ENCODE results near the gene LHCGR.
"Not testable (repeated sequence)": the region's sequence is repeated elsewhere in the genome, so short reads cannot be mapped to it uniquely, and the experiment has no call there.

LHCGR gene

DNA sequence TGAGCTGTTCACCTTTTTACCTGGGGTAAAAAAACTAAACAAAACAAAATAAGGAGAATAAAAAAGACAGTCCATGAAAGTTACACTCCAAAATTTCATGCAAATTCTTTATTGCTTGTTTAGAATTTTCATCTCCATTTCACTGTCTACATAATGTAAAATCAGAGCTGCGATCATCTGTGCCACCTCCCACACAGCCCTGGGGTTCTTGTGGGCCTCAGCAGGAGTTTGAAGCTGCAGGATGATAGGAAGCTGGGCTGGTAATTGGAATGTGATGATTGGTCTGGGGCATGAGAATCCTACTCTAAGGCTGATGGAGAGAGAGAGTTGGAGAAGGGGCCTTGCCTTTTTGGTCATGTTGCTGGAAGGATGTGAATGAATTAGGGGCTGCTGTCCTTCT lies 4.2 kb upstream of the LHCGR start:
- no peak overlapping the region for H3K4me3 Mint-ChIP-seq

DNA sequence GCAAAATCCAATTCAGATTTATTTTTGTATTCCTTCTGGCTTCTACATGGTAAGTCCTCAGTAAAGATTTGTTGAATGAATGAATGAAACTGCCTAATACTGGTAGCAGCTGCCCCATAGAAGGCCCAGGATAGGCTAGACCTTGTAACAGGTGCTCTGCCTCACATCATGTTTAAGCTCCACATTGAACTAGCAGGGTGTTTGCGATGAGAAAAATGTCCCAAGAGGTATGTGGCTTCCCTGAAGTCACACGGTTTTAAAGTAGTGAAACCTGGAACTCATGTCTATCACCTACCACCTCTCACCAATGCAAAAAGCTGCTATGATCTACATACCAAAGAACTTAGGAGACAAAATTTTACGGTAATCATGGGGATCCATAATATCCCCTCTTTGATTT lies 765 bp upstream of the LHCGR start:
- no peak for DNase-seq (ENCODE audit: low spot score in 2 of 2)
- no peaks in the 10 kb centered on the region for H3K4me1 Mint-ChIP-seq

More for the DNA sequence above, 4.2 kb upstream of the LHCGR start:
- Mint-ChIP-seq H3K27ac (no peak overlapping the region), H3K36me3 (no peaks in the 10 kb centered on the region), H3K9me3 (peaks cover 4% of the 10 kb centered on the region), H3K4me1 (no peaks in the 10 kb centered on the region)
- no peak for ATAC-seq
- no peak for DNase-seq (ENCODE audit: low spot score in 2 of 2)

DNA sequence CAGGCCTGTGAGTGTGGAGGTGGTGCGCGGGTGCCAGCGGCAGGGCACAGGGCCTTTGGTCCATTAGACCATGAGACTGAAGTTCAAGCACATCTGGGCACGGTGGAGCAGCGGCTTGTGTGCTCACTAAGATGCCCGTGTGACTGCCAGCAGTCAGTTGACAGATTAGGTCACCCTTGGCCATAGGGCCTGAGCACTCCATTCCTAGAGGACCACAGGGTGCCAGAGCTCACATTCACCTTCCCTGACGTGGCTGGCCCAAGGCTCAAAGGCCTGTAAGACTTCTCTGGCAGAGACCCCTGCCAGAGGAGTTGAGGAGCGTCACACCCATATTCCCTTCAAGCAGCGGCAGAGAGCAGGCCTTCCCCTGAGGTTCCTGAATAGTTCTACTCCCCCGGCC lies 650 bp downstream of the LHCGR start:
- ATAC-seq, result no peak
- Mint-ChIP-seq H3K4me3 (no peak overlapping the region), H3K9me3 (peaks cover 4% of the 10 kb centered on the region)

More for the DNA sequence above, 765 bp upstream of the LHCGR start:
- ATAC-seq, result no peak
- H3K36me3 Mint-ChIP-seq, result no peaks in the 10 kb centered on the region
- no peak overlapping the region for H3K4me3 Mint-ChIP-seq
- peaks cover 4% of the 10 kb centered on the region for H3K9me3 Mint-ChIP-seq
- H3K27ac Mint-ChIP-seq, result no peak overlapping the region

DNA sequence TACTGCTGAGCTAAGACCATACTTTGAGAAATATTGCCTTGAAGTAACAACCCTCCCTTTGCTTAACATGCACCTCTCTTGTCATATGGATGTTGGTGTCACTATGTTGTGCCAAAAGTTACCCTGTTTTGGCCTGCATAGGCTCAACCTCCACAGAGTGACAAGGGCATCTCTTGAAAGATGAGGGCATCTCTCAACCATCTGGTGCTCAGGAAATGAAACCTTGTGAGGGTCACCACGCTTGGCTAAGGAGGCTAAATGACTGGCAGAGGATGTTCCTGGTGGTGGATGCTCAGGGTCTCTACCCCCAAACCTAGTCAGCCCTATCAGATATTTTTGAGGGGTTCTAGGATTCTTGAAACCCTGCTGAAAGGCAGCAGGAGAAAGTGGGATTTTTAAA lies 2.3 kb downstream of the LHCGR start:
- DNase-seq (ENCODE audit: low spot score in 2 of 2) (no peak), ATAC-seq (no peak)
- H3K4me1 Mint-ChIP-seq, result no peaks in the 10 kb centered on the region
- no peak overlapping the region for H3K4me3 Mint-ChIP-seq
- peaks cover 2% of the 10 kb centered on the region for H3K9me3 Mint-ChIP-seq
- H3K36me3 Mint-ChIP-seq, result no peaks in the 10 kb centered on the region
- no peak overlapping the region for H3K27ac Mint-ChIP-seq

More for the DNA sequence above, 650 bp downstream of the LHCGR start:
- Mint-ChIP-seq H3K36me3 (no peaks in the 10 kb centered on the region), H3K27ac (no peak overlapping the region), H3K4me1 (no peaks in the 10 kb centered on the region)
- no peak for DNase-seq (ENCODE audit: low spot score in 2 of 2)

DNA sequence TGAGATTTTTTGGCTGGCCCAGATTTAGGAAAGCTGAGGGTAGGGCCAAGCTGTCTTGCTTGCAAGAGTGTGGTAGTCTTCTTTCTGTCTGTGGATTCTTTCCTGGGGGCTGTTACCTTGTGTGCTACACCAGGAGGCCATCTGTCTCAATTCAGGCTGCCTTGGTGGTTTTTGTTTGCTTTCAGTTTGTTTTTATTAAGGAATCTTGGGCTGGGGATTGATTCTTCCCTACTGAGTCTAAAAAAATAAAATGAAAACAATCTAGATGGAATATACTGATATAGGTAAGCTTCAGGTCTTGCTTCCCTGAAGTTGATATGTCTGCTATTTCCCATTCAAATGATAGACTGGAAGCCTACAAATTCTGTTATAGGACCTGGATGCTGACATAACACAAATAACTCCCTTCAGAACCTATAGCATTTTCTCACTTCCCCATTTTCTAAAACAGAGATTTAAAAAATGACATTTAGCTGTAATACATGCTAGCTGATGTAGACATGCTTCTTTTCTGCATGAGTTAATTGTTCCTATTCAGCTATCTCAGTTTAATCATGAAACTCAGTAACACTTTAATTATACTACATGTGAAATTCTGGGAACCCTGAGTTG lies 5.3 kb downstream of the LHCGR start:
- ATAC-seq (no peak), DNase-seq (ENCODE audit: low spot score in 2 of 2) (no peak)
- Mint-ChIP-seq H3K36me3 (no peaks in the 10 kb centered on the region), H3K9me3 (peaks cover 2% of the 10 kb centered on the region), H3K4me3 (no peak overlapping the region), H3K4me1 (no peaks in the 10 kb centered on the region), H3K27ac (no peak overlapping the region)

DNA sequence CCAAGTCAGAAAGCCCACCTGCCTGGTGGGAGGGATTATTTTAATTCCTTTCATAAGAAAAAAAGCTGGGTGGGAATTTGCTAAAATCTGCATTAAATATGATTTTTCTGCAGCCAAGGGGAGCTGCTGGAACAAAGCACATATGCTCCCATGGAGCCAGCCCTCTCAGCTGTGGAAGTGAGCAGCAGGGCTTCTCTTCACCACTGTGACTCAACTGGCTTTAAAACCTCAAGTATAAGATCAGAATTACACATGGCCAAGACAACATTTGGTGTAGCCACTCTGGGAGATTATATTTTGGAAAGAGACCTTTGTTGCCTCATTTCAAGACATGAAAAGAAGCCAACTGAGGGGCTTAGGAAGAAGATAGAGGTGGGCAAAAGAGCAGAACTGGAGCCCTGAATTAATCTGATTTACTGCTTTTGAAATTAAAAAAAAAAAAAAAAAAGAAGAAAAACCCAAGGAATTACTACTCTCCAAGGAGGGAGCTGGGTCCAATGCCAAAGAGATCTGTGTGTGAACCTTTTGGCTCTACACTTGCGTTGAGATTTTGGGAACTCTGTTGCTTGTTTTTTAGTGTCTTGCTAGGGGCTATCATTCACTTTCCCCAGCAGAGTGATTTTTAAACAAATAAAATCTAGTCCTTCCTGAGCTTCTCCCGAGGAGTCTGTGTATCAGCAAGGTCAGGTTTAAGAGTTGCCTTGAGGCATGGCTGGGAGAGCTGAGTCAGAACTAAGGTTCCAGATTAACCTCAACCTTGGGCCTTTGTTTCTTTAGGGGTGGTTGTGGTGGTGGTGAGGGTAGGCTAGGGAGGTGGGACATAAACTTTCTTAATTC lies 6.0 kb downstream of the LHCGR start:
- ATAC-seq (no peak), DNase-seq (ENCODE audit: low spot score in 2 of 2) (no peak)
- Mint-ChIP-seq H3K4me1 (no peaks in the 10 kb centered on the region), H3K9me3 (peaks cover 2% of the 10 kb centered on the region), H3K27ac (no peak overlapping the region), H3K36me3 (no peaks in the 10 kb centered on the region), H3K4me3 (no peak overlapping the region)

DNA sequence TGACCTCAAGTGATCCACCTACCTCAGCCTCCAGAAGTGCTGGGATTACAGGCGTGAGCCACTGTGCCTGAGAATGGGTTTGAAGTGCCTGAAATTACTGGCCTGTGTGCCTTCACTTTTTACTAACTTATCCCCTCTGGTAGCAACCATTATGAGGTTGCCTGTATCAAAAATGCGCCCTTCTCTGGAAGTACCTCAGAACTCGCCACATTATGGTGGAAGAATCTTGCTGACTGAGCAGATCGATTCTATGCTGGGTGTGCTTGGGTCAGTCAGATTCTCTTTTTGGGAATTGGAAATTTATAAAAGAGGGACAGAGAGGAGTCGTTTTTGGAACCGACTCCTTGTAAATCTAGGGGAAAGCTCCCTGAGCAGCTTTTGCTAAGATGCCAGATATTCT lies 8.2 kb downstream of the LHCGR start:
- Mint-ChIP-seq H3K36me3 (no peaks in the 10 kb centered on the region), H3K27ac (no peak overlapping the region), H3K4me3 (no peak overlapping the region), H3K4me1 (no peaks in the 10 kb centered on the region), H3K9me3 (peaks cover 2% of the 10 kb centered on the region)
- no peak for DNase-seq (ENCODE audit: low spot score in 2 of 2)
- no peak for ATAC-seq

DNA sequence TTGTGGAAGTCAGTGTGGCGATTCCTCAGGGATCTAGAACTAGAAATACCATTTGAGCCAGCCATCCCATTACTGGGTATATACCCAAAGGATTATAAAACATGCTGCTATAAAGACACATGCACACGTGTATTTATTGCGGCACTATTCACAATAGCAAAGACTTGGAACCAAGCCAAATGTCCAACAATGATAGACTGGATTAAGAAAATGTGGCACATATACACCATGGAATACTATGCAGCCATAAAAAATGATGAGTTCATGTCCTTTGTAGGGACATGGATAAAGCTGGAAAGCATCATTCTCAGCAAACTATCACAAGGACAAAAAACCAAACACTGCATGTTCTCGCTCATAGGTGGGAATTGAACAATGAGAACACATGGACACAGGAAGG lies 16.3 kb downstream of the LHCGR start:
- not testable (repeated sequence) for H3K4me1 Mint-ChIP-seq; H3K9me3 Mint-ChIP-seq; H3K36me3 Mint-ChIP-seq; H3K27ac Mint-ChIP-seq; ATAC-seq; DNase-seq (ENCODE audit: low spot score in 2 of 2); H3K4me3 Mint-ChIP-seq

DNA sequence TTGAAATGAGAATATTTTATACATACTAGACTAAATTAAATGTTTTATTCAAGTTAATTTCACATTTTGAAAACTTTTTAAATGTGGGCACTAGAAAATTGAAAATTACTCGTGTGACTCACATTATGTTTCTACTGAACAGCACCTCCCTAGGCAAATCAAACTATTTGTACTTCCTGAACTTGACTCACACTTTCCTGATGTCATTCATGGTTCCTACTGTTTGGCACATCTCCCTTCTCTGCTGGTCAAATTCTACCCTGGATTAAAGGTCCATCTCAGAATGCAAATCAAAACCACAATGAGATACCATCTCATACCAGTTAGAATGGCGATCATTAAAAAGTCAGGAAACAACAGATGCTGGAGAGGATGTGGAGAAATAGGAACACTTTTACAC lies 16.7 kb downstream of the LHCGR start:
- Mint-ChIP-seq H3K9me3 (peaks cover 5% of the 10 kb centered on the region), H3K4me1 (no peaks in the 10 kb centered on the region), H3K27ac (no peak overlapping the region), H3K36me3 (no peaks in the 10 kb centered on the region), H3K4me3 (no peak overlapping the region)
- DNase-seq (ENCODE audit: low spot score in 2 of 2), result no peak
- no peak for ATAC-seq

DNA sequence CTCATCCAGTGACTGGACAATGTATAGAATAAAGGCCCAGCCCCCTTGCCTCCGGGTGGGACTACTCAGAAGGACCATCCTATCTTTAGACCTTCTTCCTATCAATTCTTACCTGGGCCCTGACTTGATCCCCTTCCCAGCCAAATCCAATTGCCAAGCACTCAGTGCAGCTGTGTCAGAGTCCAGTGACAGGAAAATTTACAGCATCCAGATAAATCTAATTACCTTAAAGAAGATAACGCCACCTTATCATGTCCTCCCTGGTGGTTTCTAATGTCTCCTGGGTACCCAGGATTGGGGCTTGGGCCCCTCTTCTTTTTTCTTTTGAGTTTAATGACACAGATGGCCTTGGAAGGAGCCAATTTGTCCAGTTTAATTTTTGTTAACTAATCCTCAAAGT lies 19.3 kb downstream of the LHCGR start:
- H3K27ac Mint-ChIP-seq, result no peak overlapping the region
- no peak for DNase-seq (ENCODE audit: low spot score in 2 of 2)
- no peaks in the 10 kb centered on the region for H3K36me3 Mint-ChIP-seq
- no peak overlapping the region for H3K4me3 Mint-ChIP-seq
- no peaks in the 10 kb centered on the region for H3K4me1 Mint-ChIP-seq
- peaks cover 5% of the 10 kb centered on the region for H3K9me3 Mint-ChIP-seq
- no peak for ATAC-seq

DNA sequence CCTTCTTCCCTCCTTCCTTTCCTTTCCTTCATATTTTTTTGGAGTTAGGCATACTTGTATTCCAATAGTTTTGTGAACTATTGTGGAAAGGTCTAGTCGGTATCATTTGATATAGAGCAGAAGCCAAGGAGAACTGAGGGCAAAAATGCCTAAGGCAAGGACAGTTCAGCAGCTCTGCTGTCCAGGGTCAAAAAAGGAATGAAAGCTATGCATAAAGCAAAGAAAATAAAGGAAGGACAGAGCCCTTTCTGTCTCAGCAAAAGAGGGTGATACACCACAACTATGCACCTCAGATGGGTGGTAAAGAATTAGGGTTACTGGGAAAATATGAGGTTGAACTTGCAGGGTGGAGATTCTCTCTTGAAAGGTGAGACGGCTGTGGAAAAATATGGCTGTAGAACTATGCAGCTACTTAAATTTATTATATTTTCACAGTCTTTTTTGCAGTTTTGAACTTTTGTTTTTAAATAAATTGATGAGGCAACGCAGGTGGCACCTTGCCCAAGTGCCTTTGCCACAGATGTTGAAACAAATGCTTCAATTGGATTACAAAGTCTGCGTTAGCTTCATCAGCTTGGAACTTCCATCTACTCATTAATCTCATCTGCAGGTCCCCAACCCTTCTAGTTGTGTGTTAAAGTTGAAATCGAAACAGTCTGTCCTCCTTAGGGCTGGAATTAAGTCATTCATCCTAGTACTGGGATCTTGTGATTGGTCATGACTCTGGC lies 20.8 kb downstream of the LHCGR start:
- no peak overlapping the region for H3K27ac Mint-ChIP-seq
- no peaks in the 10 kb centered on the region for H3K36me3 Mint-ChIP-seq
- H3K9me3 Mint-ChIP-seq, result peaks cover 5% of the 10 kb centered on the region
- no peak for ATAC-seq
- DNase-seq (ENCODE audit: low spot score in 2 of 2), result no peak
- no peak overlapping the region for H3K4me3 Mint-ChIP-seq
- no peaks in the 10 kb centered on the region for H3K4me1 Mint-ChIP-seq

DNA sequence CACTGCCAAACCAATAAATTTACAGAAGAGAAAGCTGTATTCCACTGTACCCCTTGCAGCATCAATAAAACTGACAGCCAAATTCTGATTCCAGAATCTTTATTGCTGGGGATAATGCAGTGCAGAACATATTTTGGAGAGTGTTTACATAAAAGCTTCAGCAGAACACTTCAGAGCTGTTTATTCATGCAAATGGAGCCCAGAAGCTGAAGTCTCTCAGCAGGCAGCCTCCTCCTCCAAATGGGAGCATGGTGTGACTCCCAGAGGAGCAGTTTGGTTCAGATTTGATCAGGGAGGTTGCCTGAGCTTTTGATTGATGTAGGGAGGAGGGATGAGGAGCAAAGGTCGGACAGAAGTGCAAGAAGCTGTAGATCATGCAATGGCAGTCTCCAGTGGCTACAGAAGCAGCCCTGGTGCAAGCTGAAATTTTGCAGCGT lies 22.4 kb downstream of the LHCGR start:
- Mint-ChIP-seq H3K27ac (no peak overlapping the region), H3K4me3 (no peak overlapping the region), H3K4me1 (no peaks in the 10 kb centered on the region), H3K9me3 (peaks cover 1% of the 10 kb centered on the region), H3K36me3 (no peaks in the 10 kb centered on the region)
- ATAC-seq (no peak), DNase-seq (ENCODE audit: low spot score in 2 of 2) (no peak)

DNA sequence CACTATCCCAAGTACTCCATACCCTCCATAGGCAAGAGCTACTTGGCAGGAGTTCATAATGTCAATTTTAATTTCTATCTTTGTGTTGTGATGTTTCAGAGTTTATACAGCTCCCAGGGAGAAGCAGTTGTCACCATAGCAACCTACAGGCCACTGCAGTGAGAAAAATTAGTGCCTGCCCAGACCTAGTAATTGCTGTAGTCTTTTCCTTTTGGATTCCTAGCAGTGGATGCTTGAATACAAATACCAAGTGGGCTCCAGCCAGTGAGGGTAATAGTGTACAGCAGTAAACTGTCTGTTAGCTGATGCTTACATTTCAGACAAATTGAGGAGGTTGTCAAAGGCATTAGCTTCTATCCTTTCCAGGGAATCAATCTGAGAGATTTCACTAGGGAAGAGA lies 26.7 kb downstream of the LHCGR start:
- Mint-ChIP-seq H3K27ac (no peak overlapping the region), H3K9me3 (no peaks in the 10 kb centered on the region), H3K4me3 (no peak overlapping the region), H3K4me1 (no peaks in the 10 kb centered on the region), H3K36me3 (no peaks in the 10 kb centered on the region)
- DNase-seq (ENCODE audit: low spot score in 2 of 2) (no peak), ATAC-seq (no peak)

DNA sequence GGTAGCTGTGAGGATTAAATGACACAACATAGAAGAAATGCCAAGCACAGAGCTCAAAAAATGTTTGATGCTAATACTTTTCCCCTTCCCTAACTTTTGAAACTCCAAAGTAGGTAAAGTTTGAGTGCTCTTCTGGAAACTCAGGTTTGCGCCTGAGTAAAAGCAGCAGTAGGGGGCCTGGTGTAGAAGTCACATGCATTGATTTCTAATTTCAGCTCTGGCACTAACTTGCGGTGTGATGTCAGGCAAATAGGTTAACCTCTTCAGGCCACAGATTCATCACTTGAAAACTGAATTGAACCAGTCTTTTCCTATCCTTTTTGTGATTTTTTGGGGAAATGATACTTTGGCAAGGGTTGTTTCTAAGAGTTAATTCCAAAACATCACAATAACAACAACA lies 27.2 kb downstream of the LHCGR start:
- Mint-ChIP-seq H3K9me3 (no peaks in the 10 kb centered on the region), H3K4me3 (no peak overlapping the region), H3K4me1 (no peaks in the 10 kb centered on the region), H3K36me3 (no peaks in the 10 kb centered on the region), H3K27ac (no peak overlapping the region)
- DNase-seq (ENCODE audit: low spot score in 2 of 2) (no peak), ATAC-seq (no peak)

DNA sequence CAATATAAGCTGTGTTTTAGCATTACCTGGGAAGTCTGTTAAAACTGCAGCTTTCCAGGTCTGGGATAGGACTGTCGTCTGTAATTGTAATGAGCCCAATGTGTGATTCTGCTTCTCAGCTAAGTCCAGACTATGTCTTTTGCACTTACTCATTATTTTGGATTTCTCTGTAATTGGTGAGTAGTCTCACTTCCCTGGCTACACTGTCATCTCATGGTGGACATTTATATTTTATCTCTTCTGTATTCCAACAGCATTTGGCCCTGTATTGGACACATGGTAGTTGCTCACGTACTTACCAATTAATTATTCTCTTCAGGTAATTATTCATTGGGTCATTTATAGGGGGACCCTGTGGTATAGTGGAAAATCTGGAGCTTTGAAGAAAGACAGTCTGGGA lies 28.0 kb downstream of the LHCGR start:
- Mint-ChIP-seq H3K4me3 (no peak overlapping the region), H3K4me1 (no peaks in the 10 kb centered on the region), H3K9me3 (no peaks in the 10 kb centered on the region), H3K36me3 (no peaks in the 10 kb centered on the region), H3K27ac (no peak overlapping the region)
- no peak for ATAC-seq
- DNase-seq (ENCODE audit: low spot score in 2 of 2), result no peak

All from stimulated activated effector memory CD8-positive, alpha-beta T cell treated with anti-CD3 and anti-CD28 coated beads, Interleukin-12 subunit alpha, Interleukin-12 subunit beta, amount 100 ng/mL, for 72 hours (primary cell).